Measurements from ENCODE around the gene FUBP1.

DNA sequence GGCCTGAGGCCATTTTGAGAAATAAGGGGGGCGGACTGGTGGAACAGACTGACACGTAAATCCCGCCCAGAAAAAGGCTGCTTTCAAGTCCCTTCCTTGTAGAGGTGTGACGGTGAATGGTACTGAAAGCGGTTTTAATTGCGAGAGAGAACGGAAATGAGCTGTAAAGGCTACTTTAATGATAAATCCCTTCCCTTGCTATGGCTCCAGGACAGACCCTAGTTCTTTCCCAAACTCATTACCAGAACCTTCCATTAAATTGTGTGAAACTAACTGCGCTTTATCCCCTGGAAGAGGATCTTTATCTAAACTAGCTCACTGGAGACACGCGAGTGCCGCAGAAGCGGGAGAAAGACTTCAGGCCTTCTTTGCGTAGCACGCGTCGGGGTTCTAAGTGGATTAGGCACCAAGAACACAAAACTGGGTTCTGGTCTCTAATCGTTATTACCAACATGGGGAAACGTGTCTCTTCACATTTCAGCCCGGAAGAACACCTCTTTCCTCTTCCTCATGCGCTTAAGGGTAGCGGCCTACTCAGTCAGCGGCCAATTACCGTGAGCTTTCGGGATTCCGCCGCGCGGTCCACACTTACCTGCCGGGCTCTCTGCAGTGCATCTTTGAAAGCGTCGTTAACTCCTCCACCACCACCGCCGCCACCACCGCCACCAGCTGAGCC, 441 bp downstream of the FUBP1 start:
- TF ChIP-seq, protein P1, sequence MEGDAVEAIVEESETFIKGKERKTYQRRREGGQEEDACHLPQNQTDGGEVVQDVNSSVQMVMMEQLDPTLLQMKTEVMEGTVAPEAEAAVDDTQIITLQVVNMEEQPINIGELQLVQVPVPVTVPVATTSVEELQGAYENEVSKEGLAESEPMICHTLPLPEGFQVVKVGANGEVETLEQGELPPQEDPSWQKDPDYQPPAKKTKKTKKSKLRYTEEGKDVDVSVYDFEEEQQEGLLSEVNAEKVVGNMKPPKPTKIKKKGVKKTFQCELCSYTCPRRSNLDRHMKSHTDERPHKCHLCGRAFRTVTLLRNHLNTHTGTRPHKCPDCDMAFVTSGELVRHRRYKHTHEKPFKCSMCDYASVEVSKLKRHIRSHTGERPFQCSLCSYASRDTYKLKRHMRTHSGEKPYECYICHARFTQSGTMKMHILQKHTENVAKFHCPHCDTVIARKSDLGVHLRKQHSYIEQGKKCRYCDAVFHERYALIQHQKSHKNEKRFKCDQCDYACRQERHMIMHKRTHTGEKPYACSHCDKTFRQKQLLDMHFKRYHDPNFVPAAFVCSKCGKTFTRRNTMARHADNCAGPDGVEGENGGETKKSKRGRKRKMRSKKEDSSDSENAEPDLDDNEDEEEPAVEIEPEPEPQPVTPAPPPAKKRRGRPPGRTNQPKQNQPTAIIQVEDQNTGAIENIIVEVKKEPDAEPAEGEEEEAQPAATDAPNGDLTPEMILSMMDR (conservative IDR thresholded peaks at IDR 0.05; ENCODE audit: low read length) = no peak
- no peak for TF ChIP-seq EZH2phosphoT487 (IDR thresholded peaks at IDR 0.05; ENCODE audit: borderline replicate concordance, low read depth, low read length)

Measured in OCI-LY7 (cell line).